SK-N-SH (cell line): ENCODE data around the gene TM9SF3.

Experiments used
- ELF1 ChIP-seq: IDR thresholded peaks from 2 replicates; pipeline ENCODE4 v1.4.0; 2012
- EZH2phosphoT487 ChIP-seq: fragments of 200-600 bp; sonication (generic); IDR thresholded peaks from 2 replicates; pipeline ENCODE4 v1.6.1; 2017; ENCODE audit warnings: low read depth, mixed run types, mild to moderate bottlenecking, antibody characterized with exemption, moderate library complexity, borderline replicate concordance
- GABPA ChIP-seq: IDR thresholded peaks from 2 replicates; pipeline ENCODE4 v1.4.0; 2012; ENCODE audit warnings: low read depth, mild to moderate bottlenecking
- MXI1 ChIP-seq: IDR thresholded peaks from 2 replicates; pipeline ENCODE4 v1.6.1; 2012; ENCODE audit warnings: mild to moderate bottlenecking, low read depth, low read length, improper control_type of control experiment
- RFX5 ChIP-seq: IDR thresholded peaks from 2 replicates; pipeline ENCODE4 v1.6.1; 2012; ENCODE audit warnings: mild to moderate bottlenecking, improper control_type of control experiment, low read length
- SIN3A ChIP-seq: IDR thresholded peaks from 2 replicates; pipeline ENCODE4 v1.6.1; 2012; ENCODE audit warnings: low read depth, mild to moderate bottlenecking, low read length, moderate library complexity, borderline replicate concordance
- TAF1 ChIP-seq: IDR thresholded peaks from 2 replicates; pipeline ENCODE4 v1.6.1; 2012; ENCODE audit warnings: low read depth, mild to moderate bottlenecking, low read length, moderate library complexity, borderline replicate concordance
- TEAD4 ChIP-seq: IDR thresholded peaks from 2 replicates; pipeline ENCODE4 v1.4.0; 2012; ENCODE audit warnings: mild to moderate bottlenecking, borderline replicate concordance; ENCODE audit not compliant: insufficient read depth
- YY1 ChIP-seq: IDR thresholded peaks from 2 replicates; pipeline ENCODE4 v1.4.0; 2012; ENCODE audit warnings: low read depth, mild to moderate bottlenecking
- TF ChIP-seq, protein P1 (sequence below): IDR thresholded peaks from 2 replicates; pipeline ENCODE4 v1.6.1; 2012; ENCODE audit warnings: mild to moderate bottlenecking, low read depth, low read length, moderate library complexity
- TF ChIP-seq, protein P2 (sequence below): fragments of 200-600 bp; sonication (generic); IDR thresholded peaks from 2 replicates; pipeline ENCODE4 v1.6.1; 2017; ENCODE audit warnings: antibody characterized with exemption, mild to moderate bottlenecking, moderate library complexity
- TF ChIP-seq, protein P3 (sequence below): IDR thresholded peaks from 2 replicates; pipeline ENCODE4 v1.4.0; 2012; ENCODE audit warnings: low read depth
- TF ChIP-seq, protein P4 (sequence below): IDR thresholded peaks from 2 replicates; pipeline ENCODE4 v1.4.0; 2012; ENCODE audit warnings: low read depth, borderline replicate concordance

DNA sequence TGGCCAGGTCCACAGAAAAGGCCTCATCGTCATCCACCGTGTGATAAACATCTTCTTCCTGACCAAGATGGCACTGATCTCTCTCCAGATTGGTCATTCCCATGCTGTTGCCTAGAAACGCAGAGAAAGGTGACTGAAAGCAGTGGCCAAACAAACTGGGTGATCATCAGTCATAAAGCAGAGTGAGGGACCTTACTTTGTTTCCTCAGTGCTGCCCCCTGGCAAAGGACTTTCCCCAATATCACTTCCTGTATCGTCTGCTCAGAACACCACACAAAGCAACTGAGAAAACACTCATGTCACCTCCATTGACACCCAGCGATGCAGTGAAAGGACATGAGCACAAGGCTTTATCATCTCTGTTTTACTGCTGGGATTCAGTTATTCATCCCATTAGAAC, 40.0 kb upstream of the TM9SF3 start:
- TF ChIP-seq, protein P1, sequence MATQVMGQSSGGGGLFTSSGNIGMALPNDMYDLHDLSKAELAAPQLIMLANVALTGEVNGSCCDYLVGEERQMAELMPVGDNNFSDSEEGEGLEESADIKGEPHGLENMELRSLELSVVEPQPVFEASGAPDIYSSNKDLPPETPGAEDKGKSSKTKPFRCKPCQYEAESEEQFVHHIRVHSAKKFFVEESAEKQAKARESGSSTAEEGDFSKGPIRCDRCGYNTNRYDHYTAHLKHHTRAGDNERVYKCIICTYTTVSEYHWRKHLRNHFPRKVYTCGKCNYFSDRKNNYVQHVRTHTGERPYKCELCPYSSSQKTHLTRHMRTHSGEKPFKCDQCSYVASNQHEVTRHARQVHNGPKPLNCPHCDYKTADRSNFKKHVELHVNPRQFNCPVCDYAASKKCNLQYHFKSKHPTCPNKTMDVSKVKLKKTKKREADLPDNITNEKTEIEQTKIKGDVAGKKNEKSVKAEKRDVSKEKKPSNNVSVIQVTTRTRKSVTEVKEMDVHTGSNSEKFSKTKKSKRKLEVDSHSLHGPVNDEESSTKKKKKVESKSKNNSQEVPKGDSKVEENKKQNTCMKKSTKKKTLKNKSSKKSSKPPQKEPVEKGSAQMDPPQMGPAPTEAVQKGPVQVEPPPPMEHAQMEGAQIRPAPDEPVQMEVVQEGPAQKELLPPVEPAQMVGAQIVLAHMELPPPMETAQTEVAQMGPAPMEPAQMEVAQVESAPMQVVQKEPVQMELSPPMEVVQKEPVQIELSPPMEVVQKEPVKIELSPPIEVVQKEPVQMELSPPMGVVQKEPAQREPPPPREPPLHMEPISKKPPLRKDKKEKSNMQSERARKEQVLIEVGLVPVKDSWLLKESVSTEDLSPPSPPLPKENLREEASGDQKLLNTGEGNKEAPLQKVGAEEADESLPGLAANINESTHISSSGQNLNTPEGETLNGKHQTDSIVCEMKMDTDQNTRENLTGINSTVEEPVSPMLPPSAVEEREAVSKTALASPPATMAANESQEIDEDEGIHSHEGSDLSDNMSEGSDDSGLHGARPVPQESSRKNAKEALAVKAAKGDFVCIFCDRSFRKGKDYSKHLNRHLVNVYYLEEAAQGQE: no peak
- TF ChIP-seq, protein P2, sequence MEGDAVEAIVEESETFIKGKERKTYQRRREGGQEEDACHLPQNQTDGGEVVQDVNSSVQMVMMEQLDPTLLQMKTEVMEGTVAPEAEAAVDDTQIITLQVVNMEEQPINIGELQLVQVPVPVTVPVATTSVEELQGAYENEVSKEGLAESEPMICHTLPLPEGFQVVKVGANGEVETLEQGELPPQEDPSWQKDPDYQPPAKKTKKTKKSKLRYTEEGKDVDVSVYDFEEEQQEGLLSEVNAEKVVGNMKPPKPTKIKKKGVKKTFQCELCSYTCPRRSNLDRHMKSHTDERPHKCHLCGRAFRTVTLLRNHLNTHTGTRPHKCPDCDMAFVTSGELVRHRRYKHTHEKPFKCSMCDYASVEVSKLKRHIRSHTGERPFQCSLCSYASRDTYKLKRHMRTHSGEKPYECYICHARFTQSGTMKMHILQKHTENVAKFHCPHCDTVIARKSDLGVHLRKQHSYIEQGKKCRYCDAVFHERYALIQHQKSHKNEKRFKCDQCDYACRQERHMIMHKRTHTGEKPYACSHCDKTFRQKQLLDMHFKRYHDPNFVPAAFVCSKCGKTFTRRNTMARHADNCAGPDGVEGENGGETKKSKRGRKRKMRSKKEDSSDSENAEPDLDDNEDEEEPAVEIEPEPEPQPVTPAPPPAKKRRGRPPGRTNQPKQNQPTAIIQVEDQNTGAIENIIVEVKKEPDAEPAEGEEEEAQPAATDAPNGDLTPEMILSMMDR: no peak; the same call in 1 of the 2 replicates
- TF ChIP-seq EZH2phosphoT487 (no peak), TEAD4 (no peak), YY1 (no peak), SIN3A (no peak), ELF1 (no peak), MXI1 (no peak), TAF1 (no peak), GABPA (no peak), RFX5 (no peak)
- TF ChIP-seq, protein P3, sequence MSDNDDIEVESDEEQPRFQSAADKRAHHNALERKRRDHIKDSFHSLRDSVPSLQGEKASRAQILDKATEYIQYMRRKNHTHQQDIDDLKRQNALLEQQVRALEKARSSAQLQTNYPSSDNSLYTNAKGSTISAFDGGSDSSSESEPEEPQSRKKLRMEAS: no peak
- TF ChIP-seq, protein P4, sequence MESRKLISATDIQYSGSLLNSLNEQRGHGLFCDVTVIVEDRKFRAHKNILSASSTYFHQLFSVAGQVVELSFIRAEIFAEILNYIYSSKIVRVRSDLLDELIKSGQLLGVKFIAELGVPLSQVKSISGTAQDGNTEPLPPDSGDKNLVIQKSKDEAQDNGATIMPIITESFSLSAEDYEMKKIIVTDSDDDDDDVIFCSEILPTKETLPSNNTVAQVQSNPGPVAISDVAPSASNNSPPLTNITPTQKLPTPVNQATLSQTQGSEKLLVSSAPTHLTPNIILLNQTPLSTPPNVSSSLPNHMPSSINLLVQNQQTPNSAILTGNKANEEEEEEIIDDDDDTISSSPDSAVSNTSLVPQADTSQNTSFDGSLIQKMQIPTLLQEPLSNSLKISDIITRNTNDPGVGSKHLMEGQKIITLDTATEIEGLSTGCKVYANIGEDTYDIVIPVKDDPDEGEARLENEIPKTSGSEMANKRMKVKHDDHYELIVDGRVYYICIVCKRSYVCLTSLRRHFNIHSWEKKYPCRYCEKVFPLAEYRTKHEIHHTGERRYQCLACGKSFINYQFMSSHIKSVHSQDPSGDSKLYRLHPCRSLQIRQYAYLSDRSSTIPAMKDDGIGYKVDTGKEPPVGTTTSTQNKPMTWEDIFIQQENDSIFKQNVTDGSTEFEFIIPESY: no peak
